ENCODE measurements around the gene USP11.

The USP11 gene

DNA sequence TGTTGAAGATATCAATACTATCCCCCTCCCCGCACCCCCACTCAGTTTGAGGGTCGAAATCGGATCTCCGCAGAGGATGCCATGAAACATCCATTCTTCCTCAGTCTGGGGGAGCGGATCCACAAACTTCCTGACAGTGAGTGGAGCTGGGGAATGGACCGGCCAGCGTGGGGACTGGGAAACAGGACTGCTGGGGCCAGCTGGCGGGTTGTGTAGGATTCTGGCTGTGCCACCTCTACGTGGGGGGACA is 5.5 kb upstream of the USP11 start (continued):
- no peak for TF ChIP-seq BACH2 (CRISPR knock-in tag; IDR thresholded peaks at IDR 0.05; ENCODE audit: borderline replicate concordance)
- no peak for TF ChIP-seq PPARA (CRISPR knock-in tag; IDR thresholded peaks at IDR 0.05; ENCODE audit: borderline replicate concordance)
- TF ChIP-seq TCF4 (CRISPR knock-in tag; IDR thresholded peaks at IDR 0.05; ENCODE audit: borderline replicate concordance) = no peak
- TF ChIP-seq ZNF8 (CRISPR knock-in tag; IDR thresholded peaks at IDR 0.05) = no peak
- no peak for TF ChIP-seq OSR1 (CRISPR knock-in tag; IDR thresholded peaks at IDR 0.05)
- no peak for TF ChIP-seq ZC3H10 (CRISPR knock-in tag; IDR thresholded peaks at IDR 0.05)
- no peak for TF ChIP-seq CSDC2 (CRISPR knock-in tag; IDR thresholded peaks at IDR 0.05)

DNA sequence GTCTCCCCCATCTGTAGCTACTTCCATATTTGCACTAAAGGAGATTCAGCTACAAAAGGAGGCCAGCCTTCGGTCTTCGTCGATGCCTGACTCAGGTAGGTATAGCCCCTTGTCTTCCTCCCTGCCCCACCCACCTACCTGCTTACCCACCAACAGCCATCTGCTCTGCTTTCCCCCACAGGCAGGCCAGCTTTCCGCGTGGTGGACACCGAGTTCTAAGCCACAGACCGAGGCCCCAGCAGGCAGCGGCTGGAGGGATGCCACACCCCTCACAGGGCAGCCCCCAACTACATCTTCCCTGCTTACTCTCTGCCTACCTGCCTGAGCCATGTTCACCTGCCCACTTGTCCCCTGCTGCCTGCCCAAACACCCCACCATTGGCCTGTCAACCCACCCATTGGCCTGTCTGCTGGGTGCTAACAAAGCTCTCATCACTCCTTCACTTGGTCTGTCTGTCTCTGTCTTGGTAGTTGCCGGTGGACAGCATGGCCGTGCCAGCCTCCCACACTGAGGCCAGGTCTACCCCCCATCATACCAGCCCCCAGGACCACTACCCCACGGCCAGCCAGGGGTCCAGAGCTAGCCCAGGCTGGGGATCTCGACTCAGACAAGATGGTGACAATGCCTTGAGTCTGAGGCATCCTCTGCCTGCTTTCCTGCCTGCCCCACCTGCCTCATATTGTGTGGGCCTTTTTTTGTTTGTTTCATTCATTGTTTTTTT is 4.1 kb upstream of the USP11 start:
- TF ChIP-seq ZC3H10 (CRISPR knock-in tag; IDR thresholded peaks at IDR 0.05) (no peak), ARNTL (CRISPR knock-in tag; IDR thresholded peaks at IDR 0.05; ENCODE audit: borderline replicate concordance, low read depth) (no peak), ZNF8 (CRISPR knock-in tag; IDR thresholded peaks at IDR 0.05) (no peak), SNAI2 (CRISPR knock-in tag; IDR thresholded peaks at IDR 0.05) (no peak), GLIS3 (CRISPR knock-in tag; IDR thresholded peaks at IDR 0.05) (no peak), TCF4 (CRISPR knock-in tag; IDR thresholded peaks at IDR 0.05; ENCODE audit: borderline replicate concordance) (no peak), ZNF70 (CRISPR knock-in tag; IDR thresholded peaks at IDR 0.05) (no peak), PPARA (CRISPR knock-in tag; IDR thresholded peaks at IDR 0.05; ENCODE audit: borderline replicate concordance) (no peak), ZNF565 (CRISPR knock-in tag; conservative IDR thresholded peaks at IDR 0.05; ENCODE audit: low read depth) (no peak), ESRRG (CRISPR knock-in tag; IDR thresholded peaks at IDR 0.05) (no peak)
- TF ChIP-seq, protein P1, sequence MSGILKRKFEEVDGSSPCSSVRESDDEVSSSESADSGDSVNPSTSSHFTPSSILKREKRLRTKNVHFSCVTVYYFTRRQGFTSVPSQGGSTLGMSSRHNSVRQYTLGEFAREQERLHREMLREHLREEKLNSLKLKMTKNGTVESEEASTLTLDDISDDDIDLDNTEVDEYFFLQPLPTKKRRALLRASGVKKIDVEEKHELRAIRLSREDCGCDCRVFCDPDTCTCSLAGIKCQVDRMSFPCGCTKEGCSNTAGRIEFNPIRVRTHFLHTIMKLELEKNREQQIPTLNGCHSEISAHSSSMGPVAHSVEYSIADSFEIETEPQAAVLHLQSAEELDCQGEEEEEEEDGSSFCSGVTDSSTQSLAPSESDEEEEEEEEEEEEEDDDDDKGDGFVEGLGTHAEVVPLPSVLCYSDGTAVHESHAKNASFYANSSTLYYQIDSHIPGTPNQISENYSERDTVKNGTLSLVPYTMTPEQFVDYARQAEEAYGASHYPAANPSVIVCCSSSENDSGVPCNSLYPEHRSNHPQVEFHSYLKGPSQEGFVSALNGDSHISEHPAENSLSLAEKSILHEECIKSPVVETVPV (CRISPR knock-in tag; IDR thresholded peaks at IDR 0.05) = no peak
- TF ChIP-seq, protein P2, sequence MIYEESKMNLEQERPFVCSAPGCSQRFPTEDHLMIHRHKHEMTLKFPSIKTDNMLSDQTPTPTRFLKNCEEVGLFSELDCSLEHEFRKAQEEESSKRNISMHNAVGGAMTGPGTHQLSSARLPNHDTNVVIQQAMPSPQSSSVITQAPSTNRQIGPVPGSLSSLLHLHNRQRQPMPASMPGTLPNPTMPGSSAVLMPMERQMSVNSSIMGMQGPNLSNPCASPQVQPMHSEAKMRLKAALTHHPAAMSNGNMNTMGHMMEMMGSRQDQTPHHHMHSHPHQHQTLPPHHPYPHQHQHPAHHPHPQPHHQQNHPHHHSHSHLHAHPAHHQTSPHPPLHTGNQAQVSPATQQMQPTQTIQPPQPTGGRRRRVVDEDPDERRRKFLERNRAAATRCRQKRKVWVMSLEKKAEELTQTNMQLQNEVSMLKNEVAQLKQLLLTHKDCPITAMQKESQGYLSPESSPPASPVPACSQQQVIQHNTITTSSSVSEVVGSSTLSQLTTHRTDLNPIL (CRISPR knock-in tag; IDR thresholded peaks at IDR 0.05; ENCODE audit: low read depth) = no peak
- TF ChIP-seq, protein P3, sequence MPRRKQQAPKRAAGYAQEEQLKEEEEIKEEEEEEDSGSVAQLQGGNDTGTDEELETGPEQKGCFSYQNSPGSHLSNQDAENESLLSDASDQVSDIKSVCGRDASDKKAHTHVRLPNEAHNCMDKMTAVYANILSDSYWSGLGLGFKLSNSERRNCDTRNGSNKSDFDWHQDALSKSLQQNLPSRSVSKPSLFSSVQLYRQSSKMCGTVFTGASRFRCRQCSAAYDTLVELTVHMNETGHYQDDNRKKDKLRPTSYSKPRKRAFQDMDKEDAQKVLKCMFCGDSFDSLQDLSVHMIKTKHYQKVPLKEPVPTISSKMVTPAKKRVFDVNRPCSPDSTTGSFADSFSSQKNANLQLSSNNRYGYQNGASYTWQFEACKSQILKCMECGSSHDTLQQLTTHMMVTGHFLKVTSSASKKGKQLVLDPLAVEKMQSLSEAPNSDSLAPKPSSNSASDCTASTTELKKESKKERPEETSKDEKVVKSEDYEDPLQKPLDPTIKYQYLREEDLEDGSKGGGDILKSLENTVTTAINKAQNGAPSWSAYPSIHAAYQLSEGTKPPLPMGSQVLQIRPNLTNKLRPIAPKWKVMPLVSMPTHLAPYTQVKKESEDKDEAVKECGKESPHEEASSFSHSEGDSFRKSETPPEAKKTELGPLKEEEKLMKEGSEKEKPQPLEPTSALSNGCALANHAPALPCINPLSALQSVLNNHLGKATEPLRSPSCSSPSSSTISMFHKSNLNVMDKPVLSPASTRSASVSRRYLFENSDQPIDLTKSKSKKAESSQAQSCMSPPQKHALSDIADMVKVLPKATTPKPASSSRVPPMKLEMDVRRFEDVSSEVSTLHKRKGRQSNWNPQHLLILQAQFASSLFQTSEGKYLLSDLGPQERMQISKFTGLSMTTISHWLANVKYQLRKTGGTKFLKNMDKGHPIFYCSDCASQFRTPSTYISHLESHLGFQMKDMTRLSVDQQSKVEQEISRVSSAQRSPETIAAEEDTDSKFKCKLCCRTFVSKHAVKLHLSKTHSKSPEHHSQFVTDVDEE (CRISPR knock-in tag; IDR thresholded peaks at IDR 0.05) = no peak

DNA sequence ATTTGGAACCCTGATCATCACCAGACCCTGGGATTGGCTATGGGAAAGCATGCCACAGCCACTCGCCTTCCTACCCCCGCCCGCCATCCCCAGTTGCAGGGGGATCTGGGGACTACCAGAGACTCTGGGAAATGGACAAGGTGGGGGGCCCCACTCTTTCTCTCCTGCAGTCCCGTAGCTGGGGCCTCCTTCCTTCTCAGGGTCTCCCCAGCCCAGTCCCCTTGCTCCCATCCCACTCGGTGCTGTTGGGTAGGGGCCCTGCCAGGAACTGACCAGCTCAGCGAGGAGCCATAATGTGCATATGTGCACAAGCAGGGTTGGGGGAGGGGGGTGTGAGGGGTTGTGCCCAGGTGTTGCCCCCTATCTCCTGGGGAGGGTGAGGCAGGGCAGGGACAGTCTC is 3.4 kb upstream of the USP11 start:
- TF ChIP-seq PPARA (CRISPR knock-in tag; IDR thresholded peaks at IDR 0.05; ENCODE audit: borderline replicate concordance) (no peak), ESRRG (CRISPR knock-in tag; IDR thresholded peaks at IDR 0.05) (no peak), BACH2 (CRISPR knock-in tag; IDR thresholded peaks at IDR 0.05; ENCODE audit: borderline replicate concordance) (no peak), ZNF565 (CRISPR knock-in tag; conservative IDR thresholded peaks at IDR 0.05; ENCODE audit: low read depth) (no peak), CSDC2 (CRISPR knock-in tag; IDR thresholded peaks at IDR 0.05) (no peak), ZC3H10 (CRISPR knock-in tag; IDR thresholded peaks at IDR 0.05) (no peak)
- TF ChIP-seq, protein P3 (CRISPR knock-in tag; IDR thresholded peaks at IDR 0.05) = no peak
- ATAC-seq = no peak

More for the DNA sequence above, 4.1 kb upstream of the USP11 start:
- ATAC-seq = no peak

DNA sequence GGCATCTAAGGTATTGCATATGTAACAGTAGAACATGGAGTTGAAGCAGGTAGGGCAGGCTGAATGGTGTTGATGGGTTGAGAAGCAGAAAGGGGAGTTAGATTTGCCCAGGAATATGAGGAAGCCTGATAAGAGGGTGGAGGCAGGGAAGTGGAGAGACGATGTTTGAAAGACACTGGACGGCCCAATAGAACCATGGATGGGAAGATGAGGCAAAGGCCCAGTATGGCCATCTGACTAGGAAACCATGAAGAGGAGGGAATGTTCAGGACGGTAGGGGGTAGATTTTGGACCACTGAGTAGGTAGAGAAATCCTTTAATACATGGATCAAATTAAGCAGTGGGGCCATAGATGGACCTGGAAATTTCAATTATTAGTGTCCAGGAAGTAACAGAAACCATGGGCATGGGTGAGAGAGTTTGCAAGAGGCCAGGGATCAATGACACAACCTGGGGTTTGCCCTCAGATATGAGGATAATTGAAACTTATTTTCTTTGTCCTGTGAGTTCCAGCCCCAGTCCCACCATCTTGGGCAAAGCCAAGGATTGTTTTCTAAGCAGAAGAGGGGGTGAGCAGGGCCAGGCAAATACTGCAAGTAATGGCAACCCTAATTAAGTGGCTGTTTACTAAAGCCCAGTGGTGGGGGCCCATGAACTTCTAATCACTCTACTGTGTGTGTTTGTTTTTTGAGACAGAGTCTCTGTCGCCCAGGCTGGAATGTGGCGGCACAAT is 2.5 kb upstream of the USP11 start:
- ATAC-seq = no peak
- TF ChIP-seq, protein P3 (CRISPR knock-in tag; IDR thresholded peaks at IDR 0.05) = no peak
- TF ChIP-seq ZNF70 (CRISPR knock-in tag; IDR thresholded peaks at IDR 0.05) = no peak
- TF ChIP-seq TOX (CRISPR knock-in tag; IDR thresholded peaks at IDR 0.05; ENCODE audit: borderline replicate concordance) = no peak
- no peak for TF ChIP-seq SNAI2 (CRISPR knock-in tag; IDR thresholded peaks at IDR 0.05)
- no peak for TF ChIP-seq TCF4 (CRISPR knock-in tag; IDR thresholded peaks at IDR 0.05; ENCODE audit: borderline replicate concordance)
- TF ChIP-seq, protein P1 (CRISPR knock-in tag; IDR thresholded peaks at IDR 0.05) = no peak

All from SK-N-SH treated with all-trans-retinoic acid at 6 μM for 48 hours (cell line).